B cell (primary cell): Measurements from ENCODE around the gene OR2F2. TPM values are rescaled to one million over a fixed set of nuclear protein-coding genes. Genes with fewer than 3 reads are reported as not detected.

Experiments
- ATAC-seq: fragments of 200-7000 bp; cut with Tn5 transposase; one replicate; pipeline ENCODE4 v1.10.0; 2021; ENCODE audit warnings: low read depth, mild to moderate bottlenecking, moderate number of reproducible peaks, moderate library complexity
- CTCF ChIA-PET: fragments of 350-600 bp; sonication (Branson Sonifier 250); formaldehyde crosslinking; loops from one replicate; lab custom pipeline; 2021; ENCODE audit warnings: antibody characterized with exemption, inconsistent platforms; lab: Charles Lee
- POLR2A ChIA-PET: fragments of 350-600 bp; sonication (Branson Sonifier 250); formaldehyde crosslinking; loops from one replicate; lab custom pipeline; 2021; ENCODE audit warnings: antibody characterized with exemption; lab: Charles Lee
- DNase-seq: peaks from one replicate; pipeline ENCODE4 v3.0.0; 2013
- H2AFZ ChIP-seq: 2 replicates; pipeline ENCODE4 v1.6.1; 2012; ENCODE audit warnings: mild to moderate bottlenecking, low read depth, low read length; ENCODE audit not compliant: insufficient read depth, poor library complexity, severe bottlenecking
- H3K27ac ChIP-seq, 2 donors: 1 replicate in 1 of 2; 2 replicates in 1 of 2; pipeline ENCODE4 v1.5.1; 2012 to 2013; ENCODE audit warnings: low read length in 2 of 2, mild to moderate bottlenecking in 2 of 2, moderate library complexity in 1 of 2
- H3K27me3 ChIP-seq, 4 experiments: fragments of 200-600 bp in 1 of 4; sonication (generic) in 1 of 4; replicated peaks in 1 of 4; 1 replicate in 2 of 4; 2 replicates in 2 of 4; pipeline versions ENCODE4 v1.6.1 to v1.7.0; 2013 to 2016; ENCODE audit warnings: low read length in 3 of 4, mild to moderate bottlenecking in 2 of 4, mixed read lengths in 1 of 4, moderate library complexity in 1 of 4; ENCODE audit not compliant: insufficient read depth in 4 of 4, control insufficient read depth in 3 of 4; ENCODE audit errors: control extremely low read depth in 1 of 4
- H3K36me3 ChIP-seq, 2 experiments: replicated peaks in 1 of 2; 1 replicate in 1 of 2; 2 replicates in 1 of 2; pipeline versions ENCODE4 v1.6.1 to v1.7.1; 2013; ENCODE audit warnings: low read length in 1 of 2; ENCODE audit not compliant: insufficient read depth in 2 of 2, control insufficient read depth in 1 of 2; ENCODE audit errors: control extremely low read depth in 1 of 2, extremely low read depth in 1 of 2
- H3K4me1 ChIP-seq, 2 donors: fragments of 200-600 bp in 1 of 2; sonication (generic) in 1 of 2; 1 replicate in 1 of 2; 2 replicates in 1 of 2; pipeline versions ENCODE4 v1.5.1 to v1.6.1; 2013 to 2017; ENCODE audit warnings: low read length in 2 of 2; ENCODE audit not compliant: control insufficient read depth in 2 of 2, insufficient read depth in 2 of 2
- H3K4me2 ChIP-seq: replicated peaks from 2 replicates; pipeline ENCODE3; 2012; ENCODE audit warnings: mild to moderate bottlenecking, low read depth, low read length; ENCODE audit not compliant: poor library complexity, severe bottlenecking
- H3K4me3 ChIP-seq, 5 experiments: fragments of 200-600 bp in 1 of 5; sonication (generic) in 1 of 5; 1 replicate in 3 of 5; 2 replicates in 2 of 5; pipeline versions ENCODE4 v1.5.1 to v1.7.0; 2011 to 2016; ENCODE audit warnings: low read length in 4 of 5, mild to moderate bottlenecking in 4 of 5, low read depth in 2 of 5, control low read depth in 1 of 5, moderate library complexity in 1 of 5; ENCODE audit not compliant: insufficient read depth in 1 of 5; ENCODE audit errors: control extremely low read depth in 1 of 5, extremely low read depth in 1 of 5
- H3K79me2 ChIP-seq: fragments of 200-600 bp; sonication (generic); one replicate; pipeline ENCODE4 v1.6.0; 2016; ENCODE audit warnings: low read length; ENCODE audit not compliant: control insufficient read depth, insufficient read depth
- H3K9ac ChIP-seq: fragments of 200-600 bp; sonication (generic); 2 replicates; pipeline ENCODE4 v1.6.1; 2017; ENCODE audit warnings: mild to moderate bottlenecking, low read length, moderate library complexity
- H3K9me3 ChIP-seq, 3 donors: one replicate each; pipeline versions ENCODE4 v1.6.1 to v1.7.1; 2013; ENCODE audit warnings: low read length in 2 of 3; ENCODE audit not compliant: control insufficient read depth in 2 of 3, insufficient read depth in 1 of 3; ENCODE audit errors: control extremely low read depth in 1 of 3
- H4K20me1 ChIP-seq: 2 replicates; pipeline ENCODE4 v1.6.0; 2012; ENCODE audit warnings: mild to moderate bottlenecking, low read length; ENCODE audit not compliant: insufficient read depth, control insufficient read depth, poor library complexity, severe bottlenecking
- H3K27ac Mint-ChIP-seq: one replicate; pipeline ENCODE4 v1.8.0; 2021; ENCODE audit warnings: mixed read lengths
- H3K27me3 Mint-ChIP-seq: one replicate; pipeline ENCODE4 v1.8.0; 2021; ENCODE audit warnings: mixed read lengths
- H3K4me1 Mint-ChIP-seq: one replicate; pipeline ENCODE4 v1.8.0; 2021; ENCODE audit warnings: mixed read lengths
- H3K4me3 Mint-ChIP-seq: one replicate; pipeline ENCODE4 v1.8.0; 2021; ENCODE audit warnings: mixed read lengths
- H3K9me3 Mint-ChIP-seq: one replicate; pipeline ENCODE4 v1.8.0; 2022; ENCODE audit warnings: mixed read lengths; ENCODE audit not compliant: insufficient read depth
- CTCF ChIP-seq: fragments of 200-600 bp; IDR thresholded peaks from one replicate; pipeline ENCODE4 v1.8.0; 2022; ENCODE audit warnings: antibody characterized with exemption, mild to moderate bottlenecking
- EZH2 ChIP-seq: IDR thresholded peaks from 2 replicates; pipeline ENCODE4 v1.6.1; 2012; ENCODE audit warnings: borderline replicate concordance, low read depth, mild to moderate bottlenecking, moderate library complexity, low read length; ENCODE audit not compliant: insufficient read depth, poor library complexity, severe bottlenecking
- WGBS: methylation state at CpG from one replicate; pipeline ENCODE4 v1.1.5; 2013; ENCODE audit warnings: missing lambda C conversion rate; ENCODE audit not compliant: insufficient coverage; 5-methylcytosine and 5-hydroxymethylcytosine counted together
- intact Hi-C: fragments of 100-400 bp; cut with micrococcal nuclease; formaldehyde crosslinking; loops from one replicate; pipeline ENCODE4 v1.10.0; 2022
- polyA plus RNA-seq: library from polyadenylated mRNA; depleted of rRNA; stranded (reverse); fragments of >200 nt; gene quantifications from 2 replicates; pipeline ENCODE4 v1.2.3, GENCODE V29; 2012
- total RNA-seq, 2 donors: library from RNA; stranded (reverse); fragments of 120-200 nt in 1 of 2; gene quantifications; 1 replicate in 1 of 2; 2 replicates in 1 of 2; pipeline versions ENCODE4 v1.2.3 to v1.2.4, GENCODE V29; 2013 to 2022

OR2F2 gene
- total and polyA plus RNA-seq, 2 donors (not counting 1 experiment from before 2014, with no cell fraction given), result not detected

GRCh38 chr7:143954544-143954943 lies 19.5 kb downstream of the OR2F2 start, which contains the start of gene OR2F1:
Gene OR2F1, plus strand, starts transcription at chr7:143954844. Its CDS starts 5,127 bp downstream, at chr7:143959971.
- no peaks in the 10 kb centered on the region for H3K4me1 ChIP-seq
- no peaks in the 10 kb centered on the region for H3K9me3 ChIP-seq
- no peak within 1 kb of the TSS for H2AFZ ChIP-seq
- H4K20me1 ChIP-seq, result no peaks in the 10 kb centered on the region
- no peaks in the 10 kb centered on the region for H3K79me2 ChIP-seq
- ATAC-seq (no peak), DNase-seq (no peak)
- no peaks in the 10 kb centered on the region for H3K4me1 Mint-ChIP-seq
- ChIA-PET POLR2A (no interaction called here), CTCF (no interaction called here)
- H3K27me3 Mint-ChIP-seq, result peaks cover 14% of the 10 kb centered on the region
- no CpG with 5 or more reads among the region's 3 CpGs for WGBS
- no peak within 1 kb of the TSS for H3K4me3 Mint-ChIP-seq
- H3K4me3 ChIP-seq, result no peak within 1 kb of the TSS
- H3K4me2 ChIP-seq, result no peak within 1 kb of the TSS
- H3K9ac ChIP-seq, result no peak within 1 kb of the TSS
- no peaks in the 10 kb centered on the region for H3K36me3 ChIP-seq
- intact Hi-C loops, result no loop called here
- no peak within 1 kb of the TSS for H3K27ac ChIP-seq
- H3K27me3 ChIP-seq, result peaks cover 0 to 1% (median 0%) of the 10 kb centered on the region in 4 experiments
- no peak within 1 kb of the TSS for H3K27ac Mint-ChIP-seq
- TF ChIP-seq CTCF, result no peak
- TF ChIP-seq EZH2, result no peak
- no peaks in the 10 kb centered on the region for H3K9me3 Mint-ChIP-seq

DNA sequence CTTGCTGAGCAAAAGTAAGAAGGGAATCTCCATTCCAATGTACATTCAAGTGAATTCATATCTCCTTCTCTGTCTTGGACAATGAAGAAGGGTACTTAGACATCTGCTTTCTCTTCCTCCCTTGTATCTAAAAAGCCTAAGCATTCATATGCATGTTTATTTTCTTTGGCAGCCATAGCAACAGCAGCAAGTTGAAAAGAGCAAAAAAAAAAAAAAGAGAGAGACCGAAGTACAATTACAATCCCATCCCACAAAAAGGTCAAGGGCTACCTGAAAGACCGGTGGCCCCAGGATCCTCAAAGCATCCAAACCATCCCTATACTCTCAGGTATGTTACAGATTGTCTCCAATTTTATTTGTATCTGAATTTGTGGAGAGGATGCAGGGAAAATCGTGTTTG lies 23.7 kb downstream of the OR2F2 start:
- Histone ChIP-seq H3K36me3 (no peaks in the 10 kb centered on the region), H3K27me3 (no peaks in the 10 kb centered on the region), H2AFZ (no peak overlapping the region), H3K4me1 (no peaks in the 10 kb centered on the region), H3K79me2 (no peaks in the 10 kb centered on the region), H3K4me2 (no peak overlapping the region), H3K27ac (no peak overlapping the region), H4K20me1 (no peaks in the 10 kb centered on the region), H3K9ac (no peak overlapping the region), H3K4me3 (no peak overlapping the region), H3K9me3 (no peaks in the 10 kb centered on the region)
- no peak overlapping the region for H3K27ac Mint-ChIP-seq
- POLR2A ChIA-PET, result no interaction called here
- CTCF ChIA-PET, result no interaction called here
- ATAC-seq (no peak), DNase-seq (no peak)
- WGBS, result no CpG with 5 or more reads among the region's 3 CpGs
- H3K9me3 Mint-ChIP-seq, result no peaks in the 10 kb centered on the region
- H3K4me3 Mint-ChIP-seq, result no peak overlapping the region
- no peaks in the 10 kb centered on the region for H3K4me1 Mint-ChIP-seq
- intact Hi-C loops, result no loop called here
- TF ChIP-seq EZH2 (no peak), CTCF (no peak)
- peaks cover 15% of the 10 kb centered on the region for H3K27me3 Mint-ChIP-seq
